ENCODE results near the gene NLRP10. TPM values are rescaled to one million over a fixed set of nuclear protein-coding genes. Genes with fewer than 3 reads are reported as not detected.
"Not testable (repeated sequence)": the region's sequence is repeated elsewhere in the genome, so short reads cannot be mapped to it uniquely, and the experiment has no call there.

The NLRP10 gene, protein sequence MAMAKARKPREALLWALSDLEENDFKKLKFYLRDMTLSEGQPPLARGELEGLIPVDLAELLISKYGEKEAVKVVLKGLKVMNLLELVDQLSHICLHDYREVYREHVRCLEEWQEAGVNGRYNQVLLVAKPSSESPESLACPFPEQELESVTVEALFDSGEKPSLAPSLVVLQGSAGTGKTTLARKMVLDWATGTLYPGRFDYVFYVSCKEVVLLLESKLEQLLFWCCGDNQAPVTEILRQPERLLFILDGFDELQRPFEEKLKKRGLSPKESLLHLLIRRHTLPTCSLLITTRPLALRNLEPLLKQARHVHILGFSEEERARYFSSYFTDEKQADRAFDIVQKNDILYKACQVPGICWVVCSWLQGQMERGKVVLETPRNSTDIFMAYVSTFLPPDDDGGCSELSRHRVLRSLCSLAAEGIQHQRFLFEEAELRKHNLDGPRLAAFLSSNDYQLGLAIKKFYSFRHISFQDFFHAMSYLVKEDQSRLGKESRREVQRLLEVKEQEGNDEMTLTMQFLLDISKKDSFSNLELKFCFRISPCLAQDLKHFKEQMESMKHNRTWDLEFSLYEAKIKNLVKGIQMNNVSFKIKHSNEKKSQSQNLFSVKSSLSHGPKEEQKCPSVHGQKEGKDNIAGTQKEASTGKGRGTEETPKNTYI
- polyA plus RNA-seq (ENCODE audit: insufficient read length in 4 of 4), result not detected

DNA sequence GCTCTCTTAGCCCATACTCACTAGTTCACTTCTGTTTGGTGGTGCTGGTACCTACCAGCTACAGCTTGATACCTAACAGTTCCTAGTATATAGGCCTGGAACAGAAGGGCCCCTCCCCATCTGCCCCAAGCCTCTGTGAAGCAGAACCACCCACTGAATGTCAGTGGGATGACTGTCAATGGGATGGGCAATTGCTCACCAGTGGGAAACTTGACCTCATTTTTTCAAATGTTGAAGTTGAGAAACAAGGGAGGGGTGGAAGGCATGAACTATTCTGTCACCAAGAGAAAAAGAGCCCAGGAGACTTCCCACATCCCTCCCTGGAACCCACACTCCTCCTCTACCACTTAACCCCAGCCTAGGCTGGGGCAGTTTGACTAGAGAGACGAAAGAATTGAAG, at the start of gene NLRP10:
NLRP10 (minus strand) TSS at position 62 of the 400 bp plus-strand sequence. CDS start 1,952 bp downstream, outside the sequence.
- no peak for DNase-seq (ENCODE audit: low read depth in 4 of 4, low spot score in 2 of 4)

DNA sequence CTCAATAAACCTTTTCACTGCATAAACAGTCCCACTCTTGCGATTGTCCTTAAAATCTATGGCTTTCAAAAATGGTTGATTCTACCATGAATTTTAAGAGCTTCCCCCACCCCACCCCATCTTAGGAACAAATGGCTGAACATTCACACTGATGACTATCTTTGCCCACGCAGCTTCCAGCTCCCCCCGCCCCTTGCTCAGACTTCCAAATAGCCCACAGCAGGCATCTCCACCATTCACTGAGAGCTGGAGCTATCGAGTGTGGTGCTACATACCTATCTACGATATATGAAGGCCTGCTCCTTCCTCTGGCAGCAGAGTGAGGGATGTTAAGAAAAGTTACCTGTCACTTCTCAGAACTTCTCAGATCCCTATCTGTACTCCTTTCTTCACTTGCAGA, 48.6 kb upstream of the NLRP10 start:
- DNase-seq (ENCODE audit: low read depth in 4 of 4, low spot score in 2 of 4), result no peak

DNA sequence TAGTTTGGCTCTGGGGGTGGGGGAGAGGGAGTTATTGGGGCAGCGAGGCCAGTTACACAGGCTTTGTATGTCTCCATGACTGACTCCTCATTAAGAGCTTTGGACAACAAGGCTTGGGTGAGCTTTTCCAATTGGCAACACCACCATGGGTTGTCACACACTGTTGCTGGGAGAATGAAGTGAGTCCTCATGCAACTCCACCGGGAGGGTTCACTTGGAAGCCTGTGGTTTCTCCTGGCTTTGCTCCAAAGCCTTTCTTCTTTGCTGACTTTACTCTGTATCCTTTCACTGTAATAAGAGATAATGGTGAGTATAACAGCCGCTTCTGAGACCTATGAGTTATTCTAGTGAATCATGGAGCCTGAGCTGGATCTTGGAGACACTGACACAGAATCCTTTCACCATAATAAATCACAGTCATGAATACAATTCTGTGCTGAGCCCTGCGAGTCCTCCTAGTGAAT, 46.8 kb upstream of the NLRP10 start:
- no peak for DNase-seq (ENCODE audit: low read depth in 4 of 4, low spot score in 2 of 4)

DNA sequence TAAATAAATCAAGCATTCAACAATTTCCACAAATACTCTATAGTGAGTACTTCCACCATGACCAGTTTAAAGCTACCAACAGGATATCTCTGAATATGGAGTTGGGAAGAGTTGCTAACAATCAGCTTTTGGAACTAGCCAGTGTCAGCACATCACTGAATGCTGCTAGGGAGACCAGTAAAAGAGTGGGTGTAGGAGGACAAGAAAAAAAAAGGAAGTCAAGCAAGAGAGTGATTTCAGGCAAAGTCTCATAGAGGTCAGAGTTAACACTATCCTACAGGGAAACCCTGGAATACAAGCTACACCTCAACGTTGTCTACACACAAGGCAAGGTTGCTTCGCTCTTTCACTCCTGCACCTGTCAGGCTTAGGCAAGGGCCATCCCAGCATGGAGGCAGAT, 46.1 kb upstream of the NLRP10 start:
- DNase-seq (ENCODE audit: low read depth in 4 of 4, low spot score in 2 of 4), result no peak

DNA sequence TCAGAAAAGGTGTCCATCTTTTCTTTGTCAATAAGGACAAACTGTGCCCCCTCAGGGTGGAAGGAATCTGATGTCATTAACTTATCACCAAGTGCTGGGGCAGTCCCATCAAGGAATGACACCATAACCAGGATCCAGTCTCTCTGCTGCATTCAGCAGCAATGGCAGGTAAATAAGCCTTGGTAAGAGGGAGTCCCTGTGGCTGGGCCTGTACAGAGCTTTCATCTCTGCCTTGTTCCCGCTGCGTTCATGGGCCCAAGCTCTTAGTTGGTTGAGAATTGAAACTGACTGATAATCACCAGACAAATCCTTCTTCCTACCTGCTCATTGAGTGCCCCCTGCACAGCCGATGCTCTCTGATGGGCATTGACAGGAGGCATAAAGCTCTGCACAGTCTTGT, 44.6 kb upstream of the NLRP10 start:
- no peak for DNase-seq (ENCODE audit: low read depth in 4 of 4, low spot score in 2 of 4)

DNA sequence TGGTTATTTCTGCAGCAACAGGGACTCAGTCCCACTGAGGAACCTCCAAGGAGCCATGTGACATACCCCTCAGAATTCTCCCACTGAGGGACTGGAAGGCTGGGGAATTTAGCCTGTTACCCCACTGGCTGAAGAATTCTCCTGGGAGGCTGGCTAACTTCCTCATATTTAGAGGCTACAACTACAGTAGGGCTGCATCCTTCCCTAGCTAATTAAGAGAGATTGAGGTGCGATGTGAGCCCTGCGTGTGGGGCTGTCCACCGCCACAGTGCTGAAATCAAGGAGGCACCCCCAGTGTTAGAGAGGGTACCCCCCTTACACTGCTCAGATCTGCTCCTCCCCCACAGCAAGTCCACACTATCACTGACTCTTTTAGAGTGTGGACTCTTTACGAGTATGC, 43.0 kb upstream of the NLRP10 start:
- no peak for DNase-seq (ENCODE audit: low read depth in 4 of 4, low spot score in 2 of 4)

DNA sequence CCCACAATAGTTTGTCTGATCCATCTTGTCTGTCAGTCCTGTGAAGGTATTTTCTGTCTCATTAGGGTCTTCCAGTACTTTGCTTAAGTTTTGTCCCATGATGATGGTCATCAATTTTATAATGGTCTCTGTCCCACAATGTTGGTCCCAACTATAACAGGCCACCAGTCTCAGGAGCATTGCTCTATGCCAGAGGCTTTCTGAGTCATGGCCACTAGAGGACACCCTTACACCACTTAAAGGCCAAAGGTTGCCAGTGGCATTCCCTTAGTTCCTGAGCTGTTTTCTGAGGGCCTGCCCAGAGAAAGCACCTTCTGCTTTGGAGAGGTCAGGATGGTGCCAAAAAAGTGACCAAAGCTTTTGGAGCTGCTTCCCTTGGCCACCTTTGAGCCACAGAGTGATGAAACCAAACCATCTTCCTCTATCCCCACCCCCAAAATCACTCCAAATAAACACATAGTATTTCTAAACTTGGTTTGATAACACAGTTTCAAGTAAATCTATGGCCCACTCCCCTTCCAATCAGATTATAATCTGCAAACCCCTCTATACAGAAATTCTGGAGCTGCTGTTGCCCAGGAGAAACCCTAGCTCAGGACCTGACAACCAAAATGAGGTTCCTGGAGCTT, 41.2 kb upstream of the NLRP10 start:
- peak in 1 of 4 donors; percentile 62 for DNase-seq (ENCODE audit: low read depth in 4 of 4, low spot score in 2 of 4)

DNA sequence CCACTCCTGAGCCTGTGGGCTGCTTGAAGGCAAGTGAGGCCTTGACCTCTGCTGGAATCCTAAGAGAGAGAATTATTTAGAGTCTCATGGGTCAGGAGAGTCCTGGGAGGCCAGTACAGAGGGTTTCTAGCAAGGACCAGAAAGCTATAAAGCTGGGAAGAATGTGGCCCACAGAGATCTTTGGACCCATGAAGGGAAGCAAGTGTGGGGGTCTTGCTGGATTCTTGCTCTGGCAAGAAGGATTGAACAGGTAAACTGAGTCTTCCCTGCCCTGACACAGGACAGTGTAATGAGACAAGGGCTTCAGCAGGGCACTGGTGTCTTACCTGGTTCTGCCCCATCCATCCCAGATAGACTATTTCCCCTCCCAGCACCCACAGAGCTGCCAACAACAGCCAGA, 40.3 kb upstream of the NLRP10 start:
- no peak for DNase-seq (ENCODE audit: low read depth in 4 of 4, low spot score in 2 of 4)

DNA sequence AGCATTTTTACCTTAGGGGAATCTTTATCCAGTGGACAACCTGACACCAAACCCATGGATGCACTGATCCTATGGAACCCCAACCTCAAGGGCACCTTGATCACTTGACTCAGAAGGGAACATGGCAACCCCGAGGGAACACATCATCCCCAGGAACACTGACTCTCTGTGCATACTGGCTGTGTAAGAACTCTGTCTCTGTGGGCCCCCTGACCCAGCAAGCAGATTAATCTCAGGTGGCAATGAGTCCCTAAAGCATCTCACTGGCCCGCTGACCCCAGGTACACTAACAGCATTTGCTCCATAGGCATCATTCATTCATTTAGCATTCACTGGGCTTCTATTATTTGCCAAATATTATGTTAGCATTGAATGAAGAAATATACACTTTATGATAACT, 38.8 kb upstream of the NLRP10 start:
- DNase-seq (ENCODE audit: low read depth in 4 of 4, low spot score in 2 of 4), result no peak

DNA sequence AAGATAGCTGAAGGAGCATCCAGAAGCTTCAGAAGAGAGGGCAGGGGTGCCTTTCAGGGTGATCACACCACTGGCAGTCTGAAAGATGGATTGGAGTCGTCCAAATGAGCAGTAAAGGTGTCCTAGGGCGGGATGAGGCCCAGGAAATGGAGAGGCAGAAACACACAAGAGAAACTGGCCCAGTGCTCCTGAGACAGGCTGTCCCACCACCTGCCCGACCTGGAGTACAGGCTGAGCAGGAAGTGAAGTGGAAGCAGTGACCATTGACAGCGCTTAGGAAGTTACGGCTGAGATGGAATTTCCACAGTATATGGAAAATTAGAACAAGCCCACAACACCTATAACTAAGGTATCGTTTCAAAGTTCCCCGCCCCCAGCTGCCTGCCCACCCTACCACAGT, 37.9 kb upstream of the NLRP10 start:
- no peak for DNase-seq (ENCODE audit: low read depth in 4 of 4, low spot score in 2 of 4)

DNA sequence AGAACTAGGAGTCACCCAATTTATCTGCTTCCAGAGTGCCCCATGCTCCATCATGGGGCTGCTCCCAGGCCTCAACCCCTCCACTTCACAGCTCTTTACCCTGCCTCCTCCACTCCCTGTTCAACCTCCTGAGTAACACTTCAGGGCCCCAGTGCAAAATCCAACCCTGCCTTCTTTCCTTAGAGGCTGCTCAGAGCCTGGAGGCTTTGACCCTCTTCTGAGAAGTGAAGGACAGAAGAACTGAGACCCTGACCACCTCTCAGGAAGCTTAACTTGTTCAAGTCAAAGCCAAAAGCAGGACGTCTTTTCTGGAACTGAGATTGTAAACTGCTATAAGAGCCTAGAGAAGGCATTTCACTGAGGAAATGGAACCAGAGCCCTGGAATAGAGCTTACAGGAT, 37.4 kb upstream of the NLRP10 start:
- DNase-seq (ENCODE audit: low read depth in 4 of 4, low spot score in 2 of 4), result no peak

DNA sequence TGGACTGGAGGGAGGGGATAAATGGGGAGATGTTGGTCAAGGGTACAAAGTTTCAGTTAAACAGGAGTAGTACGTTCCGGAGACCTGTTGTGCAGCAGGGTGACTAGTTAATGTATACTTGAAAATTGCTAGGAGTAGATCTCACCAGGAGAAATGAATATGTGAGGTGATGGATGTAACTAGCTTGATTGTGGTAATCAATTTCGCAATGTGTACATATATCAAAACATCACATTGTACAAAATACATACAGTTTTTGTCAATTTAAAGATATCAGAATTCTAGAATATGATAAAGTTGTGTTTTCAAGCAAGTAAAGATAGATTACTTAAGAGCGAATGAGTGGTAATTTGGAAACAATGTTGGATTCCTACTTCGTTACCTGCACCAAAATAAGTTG, 35.1 kb upstream of the NLRP10 start:
- no peak for DNase-seq (ENCODE audit: low read depth in 4 of 4, low spot score in 2 of 4)

DNA sequence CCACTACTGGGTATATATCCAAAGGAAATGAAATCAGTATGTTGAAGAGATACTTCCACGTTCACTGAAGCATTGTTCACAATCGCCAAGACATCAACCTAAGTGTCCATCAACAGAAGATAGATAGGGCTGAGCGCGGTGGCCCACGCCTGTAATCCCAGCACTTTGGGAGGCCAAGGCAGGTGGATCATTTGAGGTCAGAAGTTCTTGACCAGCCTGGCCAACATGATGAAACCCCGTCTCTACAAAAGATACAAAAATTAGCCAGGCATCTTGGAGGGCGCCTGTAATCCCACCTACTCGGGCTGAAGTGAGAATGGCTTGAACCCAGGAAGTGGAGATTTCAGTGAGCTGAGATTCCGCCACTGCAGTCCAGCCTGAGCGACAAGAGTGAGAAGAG, 34.5 kb upstream of the NLRP10 start:
- DNase-seq (ENCODE audit: low read depth in 4 of 4, low spot score in 2 of 4), result no peak

DNA sequence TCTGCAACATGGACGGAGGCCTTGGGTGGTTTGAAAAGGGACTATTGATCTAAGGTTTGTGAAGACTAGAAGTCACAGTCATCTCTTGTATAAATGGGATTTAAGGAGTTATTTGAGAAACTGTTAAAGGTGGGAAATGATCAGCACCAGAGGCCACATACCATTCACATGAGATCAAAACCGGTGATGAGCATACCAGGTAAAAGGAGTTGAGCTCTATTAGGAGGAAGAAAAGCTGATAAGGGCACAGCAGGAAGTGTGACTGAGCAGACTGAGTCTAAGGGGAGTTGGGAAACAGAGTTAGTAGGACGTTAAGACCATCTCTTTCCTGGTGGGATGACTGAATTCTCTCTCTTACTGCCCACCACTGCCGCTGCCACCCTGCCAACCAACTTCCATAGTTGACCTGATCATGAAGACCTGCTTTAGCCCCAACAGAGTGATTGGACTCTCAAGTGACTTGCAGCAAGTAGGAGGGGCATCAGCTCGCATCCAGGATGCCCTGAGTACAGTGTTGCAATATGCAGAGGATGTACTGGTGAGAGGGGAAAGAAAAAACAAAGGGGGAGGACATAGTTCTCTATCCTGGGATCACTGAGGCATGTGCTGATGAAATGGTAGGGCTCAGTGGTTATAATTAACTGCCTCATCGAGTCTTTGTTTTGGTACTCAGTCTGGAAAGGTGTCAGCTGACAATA, 29.5 kb upstream of the NLRP10 start:
- no peak for DNase-seq (ENCODE audit: low read depth in 4 of 4, low spot score in 2 of 4)

DNA sequence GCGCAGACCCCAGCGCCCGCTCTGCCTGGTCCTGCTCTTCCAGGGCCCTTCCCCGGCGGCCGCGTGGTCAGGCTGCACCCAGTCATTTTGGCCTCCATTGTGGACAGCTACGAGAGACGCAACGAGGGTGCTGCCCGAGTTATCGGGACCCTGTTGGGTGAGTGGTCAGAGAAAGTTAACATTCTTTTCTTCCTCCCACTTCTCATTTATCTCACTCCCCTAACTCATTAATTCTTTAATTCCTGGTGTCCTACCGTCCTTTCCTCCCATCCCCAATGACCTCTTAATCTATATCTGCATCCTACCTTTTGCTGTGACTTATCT, 22.3 kb upstream of the NLRP10 start:
- not testable (repeated sequence) for DNase-seq (ENCODE audit: low read depth in 4 of 4, low spot score in 2 of 4)

DNA sequence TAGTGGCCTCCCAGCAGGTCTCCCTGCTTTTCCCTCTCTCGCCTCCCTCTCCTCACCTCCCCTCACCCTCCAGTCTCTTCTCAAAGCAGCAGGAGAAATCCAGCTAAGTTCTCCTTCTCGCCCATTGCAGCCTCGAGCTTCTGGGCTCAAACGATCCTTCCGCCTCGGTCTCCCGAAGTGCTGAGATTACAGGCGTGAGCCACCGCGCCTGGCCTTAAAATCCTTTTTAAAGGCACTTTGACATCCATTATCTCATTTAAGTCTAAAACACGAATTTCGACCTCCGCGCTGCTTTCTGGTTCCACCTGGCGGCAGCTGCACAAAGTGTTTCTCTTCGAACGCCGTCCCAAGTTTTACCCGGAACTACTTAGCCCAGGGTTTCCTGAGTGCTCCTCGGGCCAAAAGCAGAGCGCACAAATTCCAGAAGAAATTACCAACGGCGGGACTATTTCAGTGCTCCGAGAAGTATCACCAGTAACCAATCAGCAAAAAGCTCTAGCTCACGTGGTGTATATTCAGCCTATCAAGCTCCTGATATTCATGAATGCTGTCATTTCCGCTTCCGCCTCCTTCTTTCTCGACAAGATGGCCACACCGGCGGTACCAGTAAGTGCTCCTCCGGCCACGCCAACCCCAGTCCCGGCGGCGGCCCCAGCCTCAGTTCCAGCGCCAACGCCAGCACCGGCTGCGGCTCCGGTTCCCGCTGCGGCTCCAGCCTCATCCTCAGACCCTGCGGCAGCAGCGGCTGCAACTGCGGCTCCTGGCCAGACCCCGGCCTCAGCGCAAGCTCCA, 21.7 kb upstream of the NLRP10 start, which contains the start of gene EIF3F:
EIF3F (plus strand) TSS at position 570 of the 792 bp plus-strand sequence; CDS start at position 586, 16 bp downstream.
- peak; percentile 96 to 99 (median 96) for DNase-seq (ENCODE audit: low read depth in 4 of 4, low spot score in 2 of 4)

DNA sequence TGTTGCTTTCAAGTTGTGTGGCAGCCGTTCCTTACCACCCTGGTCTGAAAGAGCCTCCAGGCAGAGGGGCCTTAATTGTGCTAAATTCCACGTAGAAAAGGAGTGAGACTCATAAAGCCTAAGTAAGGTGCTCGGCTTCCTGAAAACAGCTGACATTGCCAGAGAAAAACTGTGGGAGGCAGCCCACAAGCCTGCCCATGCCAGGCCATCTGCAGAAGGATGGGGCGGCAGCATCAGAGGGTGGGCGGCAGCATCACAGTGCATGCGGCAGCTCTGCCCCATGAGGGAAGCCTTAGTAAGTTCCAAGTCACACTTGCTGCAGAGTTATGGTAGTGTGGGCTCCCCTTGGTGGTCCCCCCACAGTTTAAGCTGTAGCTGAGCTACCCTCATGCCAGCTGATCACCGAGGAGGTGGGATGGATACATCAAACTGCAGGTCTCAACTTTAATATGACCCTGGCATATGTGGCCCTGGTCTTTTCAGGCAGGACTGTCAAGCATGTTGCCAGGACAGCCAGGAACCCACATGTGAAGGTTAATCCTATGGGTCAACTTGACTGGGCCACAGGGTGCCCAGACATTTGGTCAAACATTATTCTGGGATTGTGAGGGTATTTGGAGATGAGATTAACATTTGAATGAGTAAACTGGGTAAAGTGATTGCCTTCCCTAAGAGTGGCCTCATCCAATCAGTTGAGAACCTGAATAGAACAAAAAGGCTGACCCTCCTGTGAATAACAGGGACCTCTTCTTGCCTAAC, 18.8 kb upstream of the NLRP10 start:
- no peak for DNase-seq (ENCODE audit: low read depth in 4 of 4, low spot score in 2 of 4)

DNA sequence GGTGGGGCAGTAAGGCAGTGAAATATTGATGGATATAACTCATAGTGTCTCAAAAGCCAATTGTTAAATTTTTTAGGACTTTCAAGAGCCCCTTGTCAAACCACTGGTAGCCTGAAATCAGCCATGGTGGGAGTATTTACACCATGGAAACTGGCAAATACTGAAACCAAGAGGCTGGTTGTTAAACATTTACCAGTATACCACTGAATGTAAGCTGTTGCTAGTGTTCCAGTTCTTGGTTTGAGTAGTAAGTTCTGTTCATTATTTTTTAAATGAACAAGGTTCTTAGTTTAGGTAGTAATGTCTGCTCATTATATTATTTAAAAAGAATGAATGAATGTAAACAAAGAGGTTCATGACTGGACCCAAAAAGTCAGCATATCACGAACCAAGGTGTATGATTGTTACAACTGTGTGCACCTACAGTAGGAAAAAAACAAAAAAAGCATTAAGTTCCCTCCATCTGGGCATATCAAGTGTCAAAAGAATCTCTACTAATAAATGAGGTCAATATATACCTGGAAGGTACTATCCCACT, 17.4 kb upstream of the NLRP10 start:
- DNase-seq (ENCODE audit: low read depth in 4 of 4, low spot score in 2 of 4), result no peak

DNA sequence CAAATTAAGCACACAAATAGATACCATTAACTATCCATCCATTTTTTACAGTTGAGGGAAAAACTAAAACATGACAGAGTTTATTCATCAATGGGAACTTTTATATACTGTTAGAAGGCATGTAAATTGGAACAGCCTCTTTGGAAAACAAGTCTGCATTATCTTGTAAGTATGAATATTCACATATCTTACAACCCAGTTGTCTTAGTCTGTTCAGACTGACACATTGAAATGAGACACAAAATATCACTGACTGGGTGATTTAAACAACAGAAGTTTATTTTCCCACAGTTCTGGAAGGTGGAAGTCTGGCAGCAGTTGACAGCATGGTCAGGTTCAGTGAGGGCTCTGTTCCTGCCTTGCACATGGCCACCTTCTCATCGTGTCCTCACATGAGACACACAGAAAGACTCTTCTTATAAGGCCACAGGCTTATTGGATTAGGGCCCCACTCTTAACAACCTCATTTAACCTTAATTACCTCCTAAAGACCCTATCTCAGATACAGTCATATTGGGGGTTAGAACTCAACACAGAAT, 16.4 kb upstream of the NLRP10 start:
- no peak for DNase-seq (ENCODE audit: low read depth in 4 of 4, low spot score in 2 of 4)

Data from left renal cortex interstitium (tissue), 4 donors.